ENCODE data around the gene ICOS. TPM values are rescaled to one million over a fixed set of nuclear protein-coding genes. Genes with fewer than 3 reads are reported as not detected.

ICOS gene
- total and polyA plus RNA-seq, 2 of the 4 experiments (the other 2 are of a cell fraction): not detected

DNA sequence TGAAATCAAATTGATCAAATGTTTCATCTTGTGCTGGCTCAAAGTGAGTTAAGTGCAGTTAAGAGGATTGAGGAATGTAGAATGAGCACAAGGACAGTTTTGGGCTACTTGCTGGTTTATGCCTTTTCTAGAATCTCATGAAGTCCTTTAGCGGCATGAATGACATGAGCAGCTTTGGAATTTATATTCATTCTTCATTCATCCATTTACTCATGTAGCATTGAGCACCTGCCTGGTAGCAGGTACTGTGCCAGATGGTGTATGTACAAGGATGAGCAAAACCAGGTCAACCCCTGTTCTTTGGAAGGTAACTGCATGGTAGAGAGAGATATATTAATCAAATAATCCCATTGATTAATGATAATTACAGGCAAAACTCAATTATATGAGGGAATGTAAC is 1.2 kb downstream of the ICOS start:
- no TSS peak for BruUV-seq (replicated peaks)
- Histone ChIP-seq H2AK5ac (ENCODE audit: low read depth, low read length) (no peak overlapping the region), H3K23ac (ENCODE audit: low read depth, low read length) (no peak overlapping the region; the same call in 1 of the 2 replicates), H2BK15ac (ENCODE audit: low read depth, low read length) (no peak overlapping the region), H2AK9ac (replicated peaks; ENCODE audit: low read depth, low read length, poor library complexity) (no peak overlapping the region), H3K56ac (ENCODE audit: extremely low read depth, insufficient read depth, low read length) (peak overlapping the region; percentile 17; the same call in 1 of the 2 replicates), H3K79me1 (ENCODE audit: low read depth in 1 of 2, low read length in 2 of 2) (no peaks in the 10 kb centered on the region), H4K91ac (ENCODE audit: insufficient read depth, low read depth, low read length) (no peak overlapping the region), H3K9me1 (ENCODE audit: insufficient read depth, low read length) (no peaks in the 10 kb centered on the region), H3K18ac (ENCODE audit: low read depth, low read length) (no peak overlapping the region), H3K14ac (replicated peaks; ENCODE audit: low read depth, low read length) (no peak overlapping the region), H3K4me2 (ENCODE audit: low read depth, low read length) (no peak overlapping the region), H3K27ac (ENCODE audit: insufficient read depth, low read length) (no peak overlapping the region), H2BK120ac (ENCODE audit: low read depth, low read length) (no peak overlapping the region), H3K9me3 (ENCODE audit: control insufficient read depth, insufficient read depth, low read length) (no peaks in the 10 kb centered on the region), H4K5ac (ENCODE audit: low read depth, low read length) (no peak overlapping the region), H2AFZ (replicated peaks; ENCODE audit: low read length, poor library complexity) (no peak overlapping the region), H3K27me3 (ENCODE audit: control insufficient read depth, insufficient read depth, low read length) (peaks cover 8% of the 10 kb centered on the region), H3K4me3 (ENCODE audit: insufficient read depth, low read depth, low read length) (no peak overlapping the region), H3K9ac (ENCODE audit: low read depth, low read length) (no peak overlapping the region), H2BK20ac (ENCODE audit: low read depth, low read length) (no peak overlapping the region), H3K4ac (ENCODE audit: low read depth, low read length) (no peak overlapping the region), H4K20me1 (ENCODE audit: insufficient read depth, low read length) (no peaks in the 10 kb centered on the region), H3K4me1 (ENCODE audit: control insufficient read depth, insufficient read depth, low read length) (no peaks in the 10 kb centered on the region), H3K36me3 (ENCODE audit: control insufficient read depth, insufficient read depth, low read length) (no peaks in the 10 kb centered on the region), H2BK5ac (ENCODE audit: low read depth, low read length, poor library complexity, severe bottlenecking) (no peak overlapping the region), H4K8ac (ENCODE audit: low read depth in 2 of 2, low read length in 2 of 2) (no peak overlapping the region)
- DNase-seq (no peak), ATAC-seq (ENCODE audit: low read depth) (no peak)
- ChIA-PET CTCF (no interaction called here), POLR2A (ENCODE audit: unreplicated experiment) (no interaction called here)
- WGBS, 2 experiments (ENCODE audit: extremely low coverage in 2 of 2, insufficient read length in 1 of 2): no CpG with 5 or more reads among the region's 1 CpG
- dilution Hi-C loops (cut with HindIII; ENCODE audit: low sequenced_read_pairs, unreplicated experiment): no loop called here
- in situ Hi-C loops (cut with MboI; ENCODE audit: low sequenced_read_pairs): no loop called here
- intact Hi-C loops (cut with micrococcal nuclease): no loop called here
- TF ChIP-seq BHLHE40 (IDR thresholded peaks at IDR 0.05; ENCODE audit: low read depth, low read length): no peak
- no peak for TF ChIP-seq MAZ (IDR thresholded peaks at IDR 0.05; ENCODE audit: borderline replicate concordance, low read depth, low read length)
- TF ChIP-seq CEBPB (IDR thresholded peaks at IDR 0.05; ENCODE audit: low read depth, low read length): no peak
- no peak for TF ChIP-seq POLR2A (IDR thresholded peaks at IDR 0.05; ENCODE audit: low read depth, low read length)
- TF ChIP-seq MAFK (IDR thresholded peaks at IDR 0.05; ENCODE audit: low read depth, low read length): no peak
- TF ChIP-seq, protein P1, sequence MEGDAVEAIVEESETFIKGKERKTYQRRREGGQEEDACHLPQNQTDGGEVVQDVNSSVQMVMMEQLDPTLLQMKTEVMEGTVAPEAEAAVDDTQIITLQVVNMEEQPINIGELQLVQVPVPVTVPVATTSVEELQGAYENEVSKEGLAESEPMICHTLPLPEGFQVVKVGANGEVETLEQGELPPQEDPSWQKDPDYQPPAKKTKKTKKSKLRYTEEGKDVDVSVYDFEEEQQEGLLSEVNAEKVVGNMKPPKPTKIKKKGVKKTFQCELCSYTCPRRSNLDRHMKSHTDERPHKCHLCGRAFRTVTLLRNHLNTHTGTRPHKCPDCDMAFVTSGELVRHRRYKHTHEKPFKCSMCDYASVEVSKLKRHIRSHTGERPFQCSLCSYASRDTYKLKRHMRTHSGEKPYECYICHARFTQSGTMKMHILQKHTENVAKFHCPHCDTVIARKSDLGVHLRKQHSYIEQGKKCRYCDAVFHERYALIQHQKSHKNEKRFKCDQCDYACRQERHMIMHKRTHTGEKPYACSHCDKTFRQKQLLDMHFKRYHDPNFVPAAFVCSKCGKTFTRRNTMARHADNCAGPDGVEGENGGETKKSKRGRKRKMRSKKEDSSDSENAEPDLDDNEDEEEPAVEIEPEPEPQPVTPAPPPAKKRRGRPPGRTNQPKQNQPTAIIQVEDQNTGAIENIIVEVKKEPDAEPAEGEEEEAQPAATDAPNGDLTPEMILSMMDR (conservative IDR thresholded peaks at IDR 0.05; ENCODE audit: low read depth, low read length): no peak
- TF ChIP-seq FOS (IDR thresholded peaks at IDR 0.05; ENCODE audit: low read depth, low read length): no peak
- no peak for TF ChIP-seq RAD21 (IDR thresholded peaks at IDR 0.05; ENCODE audit: low read length)
- TF ChIP-seq, protein P2, sequence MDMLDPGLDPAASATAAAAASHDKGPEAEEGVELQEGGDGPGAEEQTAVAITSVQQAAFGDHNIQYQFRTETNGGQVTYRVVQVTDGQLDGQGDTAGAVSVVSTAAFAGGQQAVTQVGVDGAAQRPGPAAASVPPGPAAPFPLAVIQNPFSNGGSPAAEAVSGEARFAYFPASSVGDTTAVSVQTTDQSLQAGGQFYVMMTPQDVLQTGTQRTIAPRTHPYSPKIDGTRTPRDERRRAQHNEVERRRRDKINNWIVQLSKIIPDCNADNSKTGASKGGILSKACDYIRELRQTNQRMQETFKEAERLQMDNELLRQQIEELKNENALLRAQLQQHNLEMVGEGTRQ (IDR thresholded peaks at IDR 0.05; ENCODE audit: low read depth, low read length): no peak
- no peak for TF ChIP-seq CHD1 (IDR thresholded peaks at IDR 0.05; ENCODE audit: low read depth, low read length)
- no peak for TF ChIP-seq RFX5 (IDR thresholded peaks at IDR 0.05; ENCODE audit: low read depth, low read length)
- TF ChIP-seq, protein P3, sequence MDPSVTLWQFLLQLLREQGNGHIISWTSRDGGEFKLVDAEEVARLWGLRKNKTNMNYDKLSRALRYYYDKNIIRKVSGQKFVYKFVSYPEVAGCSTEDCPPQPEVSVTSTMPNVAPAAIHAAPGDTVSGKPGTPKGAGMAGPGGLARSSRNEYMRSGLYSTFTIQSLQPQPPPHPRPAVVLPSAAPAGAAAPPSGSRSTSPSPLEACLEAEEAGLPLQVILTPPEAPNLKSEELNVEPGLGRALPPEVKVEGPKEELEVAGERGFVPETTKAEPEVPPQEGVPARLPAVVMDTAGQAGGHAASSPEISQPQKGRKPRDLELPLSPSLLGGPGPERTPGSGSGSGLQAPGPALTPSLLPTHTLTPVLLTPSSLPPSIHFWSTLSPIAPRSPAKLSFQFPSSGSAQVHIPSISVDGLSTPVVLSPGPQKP (IDR thresholded peaks at IDR 0.05; ENCODE audit: borderline replicate concordance, low read depth, low read length): no peak
- no peak for TF ChIP-seq NFE2L2 (IDR thresholded peaks at IDR 0.05; ENCODE audit: low read depth, low read length)
- no peak for TF ChIP-seq SMC3 (IDR thresholded peaks at IDR 0.05; ENCODE audit: low read depth, low read length)
- TF ChIP-seq MXI1 (IDR thresholded peaks at IDR 0.05; ENCODE audit: borderline replicate concordance, low read depth, low read length): no peak
- no peak for TF ChIP-seq RCOR1 (IDR thresholded peaks at IDR 0.05; ENCODE audit: insufficient replicate concordance, low read length)

Data from IMR-90 (cell line).